K562 (cell line): ENCODE measurements around the gene RAB31. TPM values are rescaled to one million over a fixed set of nuclear protein-coding genes. Genes with fewer than 3 reads are reported as not detected.
A peak's percentile ranks its signal among the peaks of the same experiment; 100 is the strongest.

Source experiments
- CAMTA2 ChIP-seq: fragments of 250-450 bp; sonication (Bioruptor Pico); conservative IDR thresholded peaks from 2 replicates; pipeline ENCODE4 v1.5.1; 2022
- CHD1 ChIP-seq: fragments of 200-600 bp; sonication (generic); IDR thresholded peaks from one replicate; pipeline ENCODE4 v1.6.1; 2012; ENCODE audit warnings: mild to moderate bottlenecking, moderate library complexity, low read length, inconsistent platforms
- CHD4 ChIP-seq: fragments of 200-600 bp; sonication (generic); IDR thresholded peaks from 3 replicates; pipeline ENCODE4 v1.6.1; 2012; ENCODE audit warnings: low read depth, mild to moderate bottlenecking, mixed read lengths, low read length, inconsistent platforms; ENCODE audit not compliant: insufficient read depth, insufficient replicate concordance, poor library complexity, severe bottlenecking
- CSDE1 ChIP-seq, 2 experiments: fragments of 450-650 bp; IDR thresholded peaks; 2 replicates each; pipeline ENCODE4 v1.6.1; 2016; ENCODE audit warnings: mild to moderate bottlenecking in 1 of 2
- GATAD2B ChIP-seq: fragments of 450-650 bp; IDR thresholded peaks from 2 replicates; pipeline ENCODE4 v1.6.1; 2017; ENCODE audit warnings: mild to moderate bottlenecking, borderline replicate concordance
- HMGN3 ChIP-seq: IDR thresholded peaks from 2 replicates; pipeline ENCODE4 v1.6.1; 2011; ENCODE audit warnings: borderline replicate concordance, low read depth, mild to moderate bottlenecking, mixed read lengths, low read length; ENCODE audit not compliant: insufficient read length; ENCODE audit errors: extremely low read depth
- HOXB6 ChIP-seq: fragments of 250-450 bp; sonication (Bioruptor Pico); IDR thresholded peaks from 2 replicates; pipeline ENCODE4 v1.5.1; 2022; ENCODE audit warnings: mild to moderate bottlenecking, borderline replicate concordance
- MAFK ChIP-seq: IDR thresholded peaks from 2 replicates; pipeline ENCODE4 v1.6.1; 2011; ENCODE audit warnings: low read length, improper control_type of control experiment
- MTA1 ChIP-seq: fragments of 450-650 bp; IDR thresholded peaks from 2 replicates; pipeline ENCODE4 v1.6.1; 2017; ENCODE audit warnings: borderline replicate concordance
- NBN ChIP-seq: fragments of 450-650 bp; IDR thresholded peaks from 2 replicates; pipeline ENCODE4 v1.6.1; 2016; ENCODE audit warnings: low read depth, mild to moderate bottlenecking
- NFXL1 ChIP-seq: fragments of 450-650 bp; formaldehyde crosslinking; IDR thresholded peaks from 2 replicates; pipeline ENCODE4 v1.4.0; 2021; ENCODE audit warnings: mild to moderate bottlenecking
- PHTF2 ChIP-seq: fragments of 250-450 bp; sonication (Bioruptor Pico); IDR thresholded peaks from 2 replicates; pipeline ENCODE4 v1.5.0; 2021; ENCODE audit warnings: mild to moderate bottlenecking
- SLC30A9 ChIP-seq: fragments of 250-450 bp; sonication (Bioruptor Pico); IDR thresholded peaks from 2 replicates; pipeline ENCODE4 v1.8.0; 2022; ENCODE audit warnings: mild to moderate bottlenecking, moderate library complexity
- ZFPM2 ChIP-seq: fragments of 250-450 bp; sonication (Bioruptor Pico); IDR thresholded peaks from 2 replicates; pipeline ENCODE4 v1.5.1; 2022; ENCODE audit warnings: mild to moderate bottlenecking
- ZNF212 ChIP-seq: fragments of 450-650 bp; formaldehyde crosslinking; IDR thresholded peaks from 2 replicates; pipeline ENCODE4 v1.4.0; 2020; ENCODE audit warnings: mild to moderate bottlenecking
- ZNF75A ChIP-seq: fragments of 450-650 bp; formaldehyde crosslinking; IDR thresholded peaks from 2 replicates; pipeline ENCODE4 v1.4.0; 2020; ENCODE audit warnings: mild to moderate bottlenecking
- polyA plus RNA-seq, 8 experiments: library from polyadenylated mRNA; depleted of rRNA in 4 of 8; stranded (reverse) in 5 of 8; unstranded in 3 of 8; fragments of >200 nt; fragmentation: Nextera tagmentation in 2 of 8; fragmentation: Illumina TruSeq in 1 of 8; extraction: Ambion mirVana in 2 of 8; extraction: Trizol in 1 of 8; gene quantifications; 2 replicates each; pipeline versions ENCODE4 v1.2.1 to v1.2.3, GENCODE V29; 2011 to 2014; ENCODE audit warnings: inconsistent platforms in 1 of 8, missing spikeins in 1 of 8
- total RNA-seq, 7 experiments: library from RNA; depleted of rRNA in 6 of 7; stranded (reverse); fragments of >200 nt in 6 of 7; fragmentation: Illumina TruSeq in 2 of 7; extraction: Trizol in 2 of 7; gene quantifications; 2 replicates each; pipeline versions ENCODE4 v1.2.1 to v1.2.3, GENCODE V29; 2011 to 2021; ENCODE audit warnings: low replicate concordance in 1 of 7
- TF ChIP-seq, protein P1 (sequence below): sonication (generic); formaldehyde crosslinking; IDR thresholded peaks from 2 replicates; pipeline ENCODE4 v1.8.0; 2022; ENCODE audit warnings: missing genetic modification reagents, mild to moderate bottlenecking, moderate library complexity, borderline replicate concordance
- TF ChIP-seq, protein P2 (sequence below): IDR thresholded peaks from 2 replicates; pipeline ENCODE4 v1.6.1; 2012; ENCODE audit warnings: low read depth, low read length, improper control_type of control experiment, borderline replicate concordance
- TF ChIP-seq, protein P3 (sequence below): sonication (generic); formaldehyde crosslinking; IDR thresholded peaks from 2 replicates; pipeline ENCODE4 v1.8.1; 2022; ENCODE audit warnings: missing genetic modification reagents
- TF ChIP-seq, protein P4 (sequence below): IDR thresholded peaks from 2 replicates; pipeline ENCODE4 v1.6.1; 2011; ENCODE audit warnings: borderline replicate concordance, low read depth, mild to moderate bottlenecking, moderate library complexity, low read length; ENCODE audit not compliant: insufficient read depth, poor library complexity, severe bottlenecking
- TF ChIP-seq, protein P5 (sequence below): fragments of 450-650 bp; conservative IDR thresholded peaks from 2 replicates; pipeline ENCODE4 v1.6.1; 2016; ENCODE audit warnings: missing genetic modification characterization, low read depth, mild to moderate bottlenecking, control low read depth, missing compliant biosample characterization

RAB31 gene
- total and polyA plus RNA-seq, 9 of the 15 experiments (the other 6 are each of a cell fraction or from before 2014, with no cell fraction given), result 20.7 to 70.4 (median 41.3) TPM

DNA sequence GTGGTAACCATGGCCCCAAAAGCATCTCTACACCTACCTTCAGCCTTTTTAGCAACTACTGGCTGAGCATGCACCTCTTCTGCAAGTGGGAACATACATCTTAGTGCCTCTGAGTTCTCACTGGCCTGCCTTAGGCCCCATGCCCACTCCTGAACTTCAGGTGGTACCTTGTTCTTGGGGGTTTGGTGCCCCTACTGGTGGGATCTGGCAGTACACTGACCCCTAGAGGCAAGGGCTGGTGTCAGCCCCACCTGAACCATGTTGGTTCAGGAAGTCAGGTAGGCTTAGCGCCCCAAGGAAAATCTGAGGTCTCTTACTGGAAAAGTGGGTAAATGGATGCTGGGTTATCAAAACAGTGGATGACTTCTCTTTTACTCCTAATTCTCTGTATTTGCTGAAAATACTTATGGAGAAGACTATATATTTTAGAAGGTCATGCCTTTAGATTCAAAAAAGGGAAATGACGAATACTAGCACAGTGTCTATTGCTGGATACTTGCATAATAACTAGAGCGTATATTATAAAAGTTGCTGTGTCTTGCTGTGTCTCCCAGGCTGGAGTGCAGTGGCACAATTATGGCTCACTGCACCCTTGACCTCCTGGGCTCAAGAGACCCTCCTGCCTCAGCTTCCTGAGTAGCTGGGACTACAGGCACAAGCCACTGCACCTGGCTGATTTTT is 84.6 kb downstream of the RAB31 start (continued):
- TF ChIP-seq, protein P1, sequence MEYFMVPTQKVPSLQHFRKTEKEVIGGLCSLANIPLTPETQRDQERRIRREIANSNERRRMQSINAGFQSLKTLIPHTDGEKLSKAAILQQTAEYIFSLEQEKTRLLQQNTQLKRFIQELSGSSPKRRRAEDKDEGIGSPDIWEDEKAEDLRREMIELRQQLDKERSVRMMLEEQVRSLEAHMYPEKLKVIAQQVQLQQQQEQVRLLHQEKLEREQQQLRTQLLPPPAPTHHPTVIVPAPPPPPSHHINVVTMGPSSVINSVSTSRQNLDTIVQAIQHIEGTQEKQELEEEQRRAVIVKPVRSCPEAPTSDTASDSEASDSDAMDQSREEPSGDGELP (CRISPR knock-in tag), result 0 out of 2 replicates have a peak, but pooled peaks have one; percentile 37
- TF ChIP-seq, protein P2, sequence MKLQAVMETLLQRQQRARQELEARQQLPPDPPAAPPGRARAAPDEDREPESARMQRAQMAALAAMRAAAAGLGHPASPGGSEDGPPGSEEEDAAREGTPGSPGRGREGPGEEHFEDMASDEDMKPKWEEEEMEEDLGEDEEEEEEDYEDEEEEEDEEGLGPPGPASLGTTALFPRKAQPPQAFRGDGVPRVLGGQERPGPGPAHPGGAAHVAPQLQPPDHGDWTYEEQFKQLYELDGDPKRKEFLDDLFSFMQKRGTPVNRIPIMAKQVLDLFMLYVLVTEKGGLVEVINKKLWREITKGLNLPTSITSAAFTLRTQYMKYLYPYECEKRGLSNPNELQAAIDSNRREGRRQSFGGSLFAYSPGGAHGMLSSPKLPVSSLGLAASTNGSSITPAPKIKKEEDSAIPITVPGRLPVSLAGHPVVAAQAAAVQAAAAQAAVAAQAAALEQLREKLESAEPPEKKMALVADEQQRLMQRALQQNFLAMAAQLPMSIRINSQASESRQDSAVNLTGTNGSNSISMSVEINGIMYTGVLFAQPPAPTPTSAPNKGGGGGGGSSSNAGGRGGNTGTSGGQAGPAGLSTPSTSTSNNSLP, result no peak
- no peak for TF ChIP-seq ZNF75A (CRISPR knock-in tag)
- TF ChIP-seq, protein P3, sequence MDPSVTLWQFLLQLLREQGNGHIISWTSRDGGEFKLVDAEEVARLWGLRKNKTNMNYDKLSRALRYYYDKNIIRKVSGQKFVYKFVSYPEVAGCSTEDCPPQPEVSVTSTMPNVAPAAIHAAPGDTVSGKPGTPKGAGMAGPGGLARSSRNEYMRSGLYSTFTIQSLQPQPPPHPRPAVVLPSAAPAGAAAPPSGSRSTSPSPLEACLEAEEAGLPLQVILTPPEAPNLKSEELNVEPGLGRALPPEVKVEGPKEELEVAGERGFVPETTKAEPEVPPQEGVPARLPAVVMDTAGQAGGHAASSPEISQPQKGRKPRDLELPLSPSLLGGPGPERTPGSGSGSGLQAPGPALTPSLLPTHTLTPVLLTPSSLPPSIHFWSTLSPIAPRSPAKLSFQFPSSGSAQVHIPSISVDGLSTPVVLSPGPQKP (CRISPR knock-in tag), result no peak
- TF ChIP-seq HMGN3, result no peak
- no peak for TF ChIP-seq SLC30A9 (CRISPR knock-in tag)
- TF ChIP-seq CAMTA2 (CRISPR knock-in tag), result no peak
- TF ChIP-seq, protein P4, sequence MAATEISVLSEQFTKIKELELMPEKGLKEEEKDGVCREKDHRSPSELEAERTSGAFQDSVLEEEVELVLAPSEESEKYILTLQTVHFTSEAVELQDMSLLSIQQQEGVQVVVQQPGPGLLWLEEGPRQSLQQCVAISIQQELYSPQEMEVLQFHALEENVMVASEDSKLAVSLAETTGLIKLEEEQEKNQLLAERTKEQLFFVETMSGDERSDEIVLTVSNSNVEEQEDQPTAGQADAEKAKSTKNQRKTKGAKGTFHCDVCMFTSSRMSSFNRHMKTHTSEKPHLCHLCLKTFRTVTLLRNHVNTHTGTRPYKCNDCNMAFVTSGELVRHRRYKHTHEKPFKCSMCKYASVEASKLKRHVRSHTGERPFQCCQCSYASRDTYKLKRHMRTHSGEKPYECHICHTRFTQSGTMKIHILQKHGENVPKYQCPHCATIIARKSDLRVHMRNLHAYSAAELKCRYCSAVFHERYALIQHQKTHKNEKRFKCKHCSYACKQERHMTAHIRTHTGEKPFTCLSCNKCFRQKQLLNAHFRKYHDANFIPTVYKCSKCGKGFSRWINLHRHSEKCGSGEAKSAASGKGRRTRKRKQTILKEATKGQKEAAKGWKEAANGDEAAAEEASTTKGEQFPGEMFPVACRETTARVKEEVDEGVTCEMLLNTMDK, result peak; percentile 68
- TF ChIP-seq CHD4, result peak; percentile 51
- TF ChIP-seq PHTF2, result no peak
- TF ChIP-seq NFXL1 (CRISPR knock-in tag), result no peak
- TF ChIP-seq NBN, result no peak
- no peak for TF ChIP-seq MTA1
- TF ChIP-seq CHD1, result no peak
- no peak for TF ChIP-seq CSDE1 (IDR thresholded peaks at IDR 0.05)
- TF ChIP-seq HOXB6 (CRISPR knock-in tag), result no peak
- TF ChIP-seq, protein P5, sequence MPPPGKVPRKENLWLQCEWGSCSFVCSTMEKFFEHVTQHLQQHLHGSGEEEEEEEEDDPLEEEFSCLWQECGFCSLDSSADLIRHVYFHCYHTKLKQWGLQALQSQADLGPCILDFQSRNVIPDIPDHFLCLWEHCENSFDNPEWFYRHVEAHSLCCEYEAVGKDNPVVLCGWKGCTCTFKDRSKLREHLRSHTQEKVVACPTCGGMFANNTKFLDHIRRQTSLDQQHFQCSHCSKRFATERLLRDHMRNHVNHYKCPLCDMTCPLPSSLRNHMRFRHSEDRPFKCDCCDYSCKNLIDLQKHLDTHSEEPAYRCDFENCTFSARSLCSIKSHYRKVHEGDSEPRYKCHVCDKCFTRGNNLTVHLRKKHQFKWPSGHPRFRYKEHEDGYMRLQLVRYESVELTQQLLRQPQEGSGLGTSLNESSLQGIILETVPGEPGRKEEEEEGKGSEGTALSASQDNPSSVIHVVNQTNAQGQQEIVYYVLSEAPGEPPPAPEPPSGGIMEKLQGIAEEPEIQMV (tag), result no peak
- no peak for TF ChIP-seq MAFK
- TF ChIP-seq ZFPM2 (CRISPR knock-in tag), result no peak
- 0 out of 2 replicates have a peak, but pooled peaks have one; percentile 16 for TF ChIP-seq GATAD2B
- TF ChIP-seq ZNF212 (CRISPR knock-in tag), result no peak
